ENCODE results near the gene SEPTIN1.
A peak's percentile ranks its signal among the peaks of the same experiment; 100 is the strongest.
"Not testable (repeated sequence)": the region's sequence is repeated elsewhere in the genome, so short reads cannot be mapped to it uniquely, and the experiment has no call there.

SEPTIN1 gene

DNA sequence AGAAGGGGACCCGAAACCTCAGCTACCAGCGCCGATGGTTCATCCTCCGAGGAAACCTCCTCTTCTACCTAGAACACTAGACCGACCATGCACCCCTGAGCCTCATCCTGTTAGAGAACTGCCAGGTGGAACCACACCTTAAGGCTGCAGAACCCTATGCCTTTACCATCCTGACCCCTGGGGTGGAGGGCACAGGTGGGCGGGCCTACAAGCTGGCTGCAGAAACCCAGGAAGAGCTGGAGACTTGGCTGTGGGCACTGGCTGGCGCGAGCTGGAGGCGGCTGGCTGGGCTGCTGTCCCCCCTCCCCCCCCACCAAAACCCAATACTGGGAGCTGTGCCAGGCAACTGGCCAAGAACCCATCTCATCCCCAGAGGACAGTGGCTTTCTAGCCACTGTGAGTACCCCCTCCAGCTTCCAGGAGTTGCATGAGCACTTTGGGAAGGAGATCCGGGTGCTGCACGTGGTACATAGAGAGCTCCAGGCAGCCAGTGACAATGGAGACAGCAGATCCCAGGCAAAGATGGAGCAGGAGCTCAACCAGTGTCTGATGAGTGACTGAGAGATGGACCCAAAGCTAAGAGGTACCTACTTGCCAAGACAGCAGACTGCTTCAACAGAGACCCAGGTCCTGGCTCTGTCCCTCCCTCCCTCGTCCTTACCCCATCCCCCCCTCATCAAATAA lies 25.8 kb downstream of the SEPTIN1 start:
- no peak for DNase-seq

DNA sequence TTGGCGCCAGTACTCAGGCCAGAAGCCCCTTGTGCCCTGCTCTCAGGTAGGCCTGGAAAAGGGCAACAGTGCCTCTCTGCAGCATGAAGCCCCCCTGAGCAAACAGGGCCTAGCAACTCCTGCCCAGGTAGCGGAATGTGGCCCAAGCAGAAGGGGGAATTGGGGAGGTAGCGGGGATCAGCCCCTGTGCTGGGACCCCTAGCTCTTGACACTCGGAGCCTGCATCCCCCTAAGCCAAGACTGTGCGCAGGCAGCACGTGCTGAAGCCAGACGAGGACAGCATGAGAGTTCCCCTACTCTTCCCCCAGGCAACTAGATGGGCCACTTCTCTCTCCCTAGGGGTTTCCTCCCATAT lies 26.4 kb downstream of the SEPTIN1 start:
- DNase-seq: no peak

DNA sequence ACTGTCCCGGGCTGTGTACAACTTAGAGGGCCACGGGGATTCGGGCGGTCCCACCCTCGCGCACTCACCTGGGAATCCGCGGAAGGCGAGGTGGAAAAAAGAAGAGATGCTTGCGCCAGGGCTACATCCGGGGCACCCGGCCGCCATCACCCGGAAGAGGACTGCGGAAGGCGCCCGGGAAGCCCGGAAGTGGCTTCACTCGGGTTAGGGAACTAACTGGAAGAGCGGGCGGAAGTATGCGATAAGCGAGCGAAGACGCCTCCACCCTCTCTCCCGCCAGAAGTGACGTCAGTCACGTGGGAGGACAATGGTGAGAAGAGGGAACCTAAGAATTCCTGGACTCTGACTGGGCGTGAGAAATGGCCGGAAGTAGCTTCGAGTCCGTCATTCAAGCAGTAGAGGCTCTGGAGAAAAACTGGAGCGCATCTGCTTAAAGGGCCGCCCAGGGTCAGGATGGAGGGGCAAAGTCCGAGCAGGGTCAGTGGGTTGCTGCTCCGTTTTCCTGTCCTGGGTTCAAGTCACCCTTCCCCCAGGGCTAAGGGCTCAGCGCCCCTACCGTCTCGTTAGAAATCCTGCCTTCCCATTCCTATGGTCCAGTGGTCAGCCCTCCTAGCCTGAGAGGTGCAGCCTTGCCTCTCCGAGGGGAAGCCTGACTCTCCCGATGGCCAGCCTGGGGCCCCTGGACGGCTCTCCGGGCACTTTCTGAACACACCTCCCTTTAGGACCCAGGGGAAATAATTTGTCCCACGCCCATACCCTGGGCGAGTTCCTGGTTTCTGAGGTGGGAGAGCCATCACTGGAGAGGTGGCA lies 27.0 kb downstream of the SEPTIN1 start, which contains the start of gene CD2BP2:
Gene CD2BP2 (minus strand): TSS at position 165 of the 810 bp plus-strand sequence. CDS start 627 bp downstream, outside the sequence.
- DNase-seq: peak; percentile 91

DNA sequence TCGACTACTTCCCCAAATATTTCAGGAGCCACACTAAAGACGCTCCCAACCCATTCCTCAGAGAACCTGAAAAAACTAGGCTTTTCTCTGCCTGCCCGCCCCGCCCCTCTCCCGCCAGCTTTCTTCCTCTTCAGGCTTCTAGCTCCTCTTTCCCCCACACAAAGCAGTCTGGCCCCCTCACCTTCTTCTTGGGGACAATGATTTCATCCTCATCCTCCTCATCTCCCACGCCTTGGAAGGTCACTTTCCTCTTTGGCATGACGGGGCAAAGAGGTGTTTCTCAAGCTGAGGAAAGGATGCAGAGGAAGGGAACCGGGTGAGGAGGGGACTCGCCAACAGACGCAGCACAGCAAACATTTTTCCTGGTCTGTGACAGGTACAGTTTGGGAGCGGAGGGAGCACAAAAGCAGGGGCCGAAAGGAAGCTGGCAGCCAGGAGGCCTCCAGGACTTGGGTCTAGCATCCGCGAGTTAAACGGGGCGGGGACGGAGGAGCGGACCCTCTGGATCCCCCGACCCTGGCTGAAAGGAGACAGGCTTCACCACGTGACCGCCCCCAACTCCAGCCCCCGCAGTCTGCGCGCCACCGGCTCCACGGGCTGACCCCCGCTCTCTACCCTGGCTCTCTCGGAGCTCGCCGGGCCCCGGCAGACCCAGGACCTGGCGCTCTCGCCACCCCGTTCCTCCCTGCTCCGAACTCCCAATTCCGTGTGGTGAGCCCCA lies 27.8 kb downstream of the SEPTIN1 start:
- no peak for DNase-seq

DNA sequence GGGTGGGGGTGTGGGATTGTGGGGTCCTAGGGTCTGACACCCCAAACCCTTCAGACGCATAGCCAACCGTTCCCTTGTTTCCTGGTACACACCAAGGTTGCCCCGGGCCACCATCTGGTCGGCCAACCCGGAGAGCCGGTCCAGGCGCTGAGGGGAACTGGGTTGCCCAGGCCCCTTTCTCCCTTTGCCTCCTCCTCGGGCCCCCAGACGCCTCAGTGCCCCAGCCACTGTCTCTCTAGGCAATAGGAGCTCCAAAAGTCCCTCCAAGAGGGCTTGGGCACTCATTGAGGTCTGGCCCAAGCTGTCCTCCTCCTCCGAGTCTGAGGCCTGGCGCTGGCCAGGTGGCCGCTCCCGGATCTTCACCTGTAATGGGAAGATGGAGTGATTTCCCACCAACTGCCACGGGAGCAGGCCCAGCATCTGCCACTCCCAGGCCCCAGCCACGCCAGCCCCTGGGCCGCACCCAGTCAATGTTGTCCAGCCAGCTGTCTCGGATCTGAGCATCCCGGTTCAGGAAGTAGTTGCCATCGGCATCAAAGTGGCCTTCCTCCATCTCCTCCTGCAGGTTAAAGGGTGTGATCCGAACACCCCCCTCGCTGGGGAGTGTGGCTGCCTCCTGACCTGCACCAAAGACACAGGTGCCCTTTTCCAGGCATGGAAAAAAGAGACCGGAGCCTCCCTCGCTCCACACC lies 28.8 kb downstream of the SEPTIN1 start:
- DNase-seq: no peak

DNA sequence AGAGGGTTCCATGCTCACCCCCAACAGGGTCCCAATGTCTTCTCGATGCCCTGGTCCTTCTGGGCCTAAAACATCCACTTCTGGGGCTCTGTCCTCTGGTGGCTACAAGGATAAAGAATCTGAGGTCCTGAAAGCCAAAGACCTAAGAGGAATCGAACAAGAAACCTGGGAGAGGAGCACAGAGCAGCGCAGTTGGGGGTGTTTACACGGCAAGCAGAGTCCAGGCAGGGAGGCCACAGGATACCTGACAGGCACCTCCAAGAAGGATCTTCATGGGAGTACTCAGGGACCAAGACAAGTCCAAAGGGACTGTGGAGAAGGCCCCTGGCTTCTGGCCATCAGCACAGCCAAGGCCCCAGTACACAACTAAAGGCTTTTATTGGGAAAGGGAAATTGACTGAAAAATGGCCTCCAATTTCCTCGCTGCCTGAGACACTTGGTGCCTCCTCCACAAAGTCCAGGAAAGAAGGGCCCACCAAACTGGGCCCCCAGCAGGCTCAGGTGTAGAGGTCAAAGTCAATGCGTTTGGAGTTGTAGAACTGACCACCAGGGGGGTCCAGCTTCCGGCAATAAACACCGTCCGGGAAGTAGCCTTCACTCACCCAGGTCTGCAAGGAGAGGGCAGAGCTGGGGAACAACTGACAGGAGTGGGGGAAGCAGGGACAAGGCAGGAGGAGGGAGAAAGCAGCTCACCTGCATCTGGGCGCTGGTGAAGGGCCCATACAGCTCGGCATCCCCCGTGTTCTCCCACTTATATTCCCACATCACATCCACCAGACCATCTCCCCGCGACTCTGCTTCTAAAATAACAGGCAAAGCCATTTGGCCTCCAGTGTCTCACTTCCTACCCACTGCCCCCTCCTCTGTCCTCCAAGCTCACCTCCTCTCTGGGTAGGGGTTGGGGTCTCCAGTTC lies 29.6 kb downstream of the SEPTIN1 start:
- DNase-seq: no peak

DNA sequence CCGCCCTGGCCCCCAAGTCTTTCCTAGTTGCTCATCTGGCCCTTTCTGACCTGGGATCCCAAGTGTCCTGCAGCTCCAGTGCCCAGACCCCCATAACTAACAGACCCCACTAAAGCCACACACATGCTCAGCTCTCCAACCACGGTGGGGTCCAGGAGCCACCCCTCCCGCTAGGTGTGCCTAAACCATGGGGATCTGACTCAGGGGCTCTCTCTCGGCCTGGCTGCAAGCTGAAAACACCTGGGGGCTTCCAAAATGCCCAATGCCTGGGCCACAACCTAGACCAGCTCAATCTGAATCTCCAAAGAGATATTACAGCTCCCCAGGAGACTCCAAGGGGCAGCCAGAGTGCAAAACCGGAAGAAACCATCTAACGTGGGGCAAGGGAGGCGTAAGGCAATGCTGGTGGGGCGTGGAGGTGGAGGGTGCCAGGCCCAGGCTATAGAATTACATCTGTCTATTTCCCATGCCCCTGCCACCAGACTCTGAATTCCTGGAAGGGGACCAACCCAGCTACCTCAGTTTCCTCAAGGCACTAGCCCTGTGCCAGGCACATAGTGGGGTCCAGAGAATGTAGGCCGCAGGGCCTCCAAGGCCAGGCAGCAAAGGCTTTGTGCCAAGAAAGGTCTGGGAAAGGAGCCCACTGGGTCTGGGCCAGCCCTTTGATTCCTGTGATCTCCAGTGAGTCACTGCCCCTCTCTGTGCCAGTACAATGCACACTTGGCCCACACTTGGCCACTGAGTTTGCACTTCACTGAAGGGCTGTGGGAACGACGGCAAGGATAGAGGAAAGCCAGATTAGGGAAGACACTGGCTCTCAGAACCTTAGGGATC lies 30.6 kb downstream of the SEPTIN1 start:
- DNase-seq: no peak

DNA sequence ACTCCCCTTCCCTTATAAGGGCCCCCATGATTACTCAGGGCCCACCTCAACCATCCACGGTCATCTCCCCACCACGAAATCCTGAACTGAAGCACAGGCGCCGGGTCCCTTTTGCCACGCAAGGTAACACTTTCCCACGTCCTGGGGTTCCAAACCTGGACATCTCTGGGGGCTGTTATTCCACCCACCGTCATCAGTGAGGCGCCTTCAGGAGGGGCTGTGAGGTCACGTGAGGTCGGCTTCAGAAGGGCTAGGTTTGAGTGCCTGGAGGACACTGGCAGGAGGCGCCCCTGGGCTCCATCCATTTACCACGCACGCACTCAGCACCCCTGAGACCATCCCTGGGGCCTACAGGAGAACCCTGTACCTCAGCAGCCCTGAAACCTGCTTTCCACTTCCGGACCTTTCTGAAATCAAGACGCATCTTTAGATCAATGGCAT lies 31.3 kb downstream of the SEPTIN1 start:
- DNase-seq: no peak

DNA sequence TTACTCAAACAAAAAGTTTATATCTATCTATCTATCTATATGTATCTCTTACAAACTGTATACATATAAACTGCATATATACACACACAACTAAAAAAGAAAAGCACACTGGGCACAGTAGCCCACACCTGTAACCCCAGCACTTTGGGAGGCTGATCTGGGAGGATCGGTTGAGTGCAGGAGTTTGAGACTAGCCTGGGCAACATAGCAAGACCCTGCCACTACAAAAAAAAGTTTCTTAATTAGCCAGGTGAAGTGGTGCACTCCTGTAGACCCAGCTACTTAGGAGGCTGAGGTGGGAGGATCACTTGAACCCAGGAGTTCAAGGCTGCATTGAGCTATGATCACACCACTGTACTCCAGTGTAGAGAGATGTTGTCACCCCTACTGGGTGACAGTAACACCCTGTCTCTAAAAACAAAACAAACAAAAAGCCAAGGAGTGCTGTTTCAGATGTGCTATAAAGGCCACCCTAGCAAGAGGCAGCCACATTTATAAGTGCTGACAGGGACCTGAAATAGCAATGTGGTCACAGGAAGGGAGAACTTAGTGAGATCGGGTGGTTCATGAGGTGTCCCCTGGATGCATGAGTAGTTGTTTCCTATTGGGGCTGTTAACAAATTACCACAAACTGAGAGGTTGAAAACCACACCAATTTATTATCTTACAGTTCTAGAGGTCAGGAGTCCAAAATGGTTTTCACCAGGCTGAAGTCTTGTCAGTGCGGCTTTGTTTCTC lies 32.1 kb downstream of the SEPTIN1 start:
- DNase-seq: no peak

DNA sequence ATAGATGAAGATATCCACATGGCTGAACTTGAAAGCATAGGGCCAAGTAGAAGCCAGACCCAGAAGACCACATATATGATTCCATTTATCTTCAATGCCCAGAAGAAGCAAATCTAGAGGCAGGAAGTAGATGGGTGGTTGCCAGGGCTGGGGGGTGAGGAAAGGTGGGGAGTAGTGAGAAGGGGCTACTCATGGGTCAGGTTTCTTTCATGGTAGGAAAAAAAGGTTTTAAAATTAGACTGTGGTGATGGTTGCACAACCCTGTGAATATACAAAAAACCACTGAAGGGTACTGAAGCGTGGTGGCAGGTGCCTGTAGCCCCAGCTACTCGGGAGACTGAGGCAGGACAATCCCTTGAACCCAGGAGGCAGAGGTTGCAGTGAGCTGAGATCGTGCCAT lies 32.7 kb downstream of the SEPTIN1 start:
- no peak for DNase-seq

DNA sequence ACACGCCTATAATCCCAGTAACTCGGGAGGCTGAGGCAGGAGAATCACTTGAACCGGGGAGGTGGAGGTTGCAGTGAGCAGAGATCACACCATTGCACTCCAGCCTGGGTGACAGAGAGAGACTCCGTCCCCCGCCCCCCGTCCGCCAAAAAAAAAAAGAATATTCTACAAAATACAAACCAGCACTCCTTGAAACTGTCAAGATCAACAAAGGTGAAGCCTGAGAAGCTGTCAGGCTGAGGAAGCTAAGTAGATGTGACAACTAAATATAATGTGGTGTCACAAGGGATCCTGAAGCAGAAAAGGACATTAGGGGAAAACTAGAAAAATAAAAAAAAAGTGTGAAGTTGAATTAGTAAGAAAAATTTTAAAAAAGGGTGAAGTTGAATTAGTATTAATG lies 33.4 kb downstream of the SEPTIN1 start:
- DNase-seq: no peak

DNA sequence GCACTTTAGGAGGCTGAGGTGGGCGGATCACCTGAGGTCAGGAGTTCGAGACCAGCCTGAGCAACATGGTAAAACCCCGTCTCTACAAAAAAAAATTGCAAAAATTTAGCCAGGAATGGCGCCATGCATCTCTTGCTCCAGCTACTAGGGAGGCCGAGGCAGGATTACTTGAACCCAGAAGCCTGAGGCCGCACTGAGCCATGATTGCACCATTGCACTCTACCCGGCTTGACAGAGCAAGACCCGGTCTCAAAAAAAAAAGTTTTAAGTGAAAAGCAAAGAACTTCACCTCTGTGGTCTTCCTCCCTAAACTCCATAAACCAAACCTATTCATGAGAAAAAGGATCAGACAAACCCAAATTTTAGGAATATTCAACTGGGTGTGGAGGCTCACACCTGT lies 34.2 kb downstream of the SEPTIN1 start:
- no peak for DNase-seq

DNA sequence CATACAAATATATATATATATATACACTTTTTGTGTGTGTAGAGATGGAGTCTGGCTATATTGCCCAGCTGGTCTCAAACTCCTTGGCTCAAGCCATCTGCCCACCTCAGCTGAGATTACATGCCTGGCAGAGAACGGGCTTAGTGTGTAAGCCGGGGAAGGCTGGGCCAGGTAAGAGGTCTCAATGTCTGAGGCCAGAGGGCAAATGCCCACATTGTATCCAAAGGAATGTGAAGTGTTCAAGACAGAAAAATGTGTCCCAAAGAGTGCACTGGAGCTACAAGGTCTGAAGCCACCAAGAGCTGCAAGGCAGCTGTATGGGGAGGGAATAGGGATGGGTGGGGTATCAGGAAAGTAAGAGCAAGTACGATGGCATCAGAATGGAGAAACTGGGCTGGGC lies 36.1 kb downstream of the SEPTIN1 start:
- no peak for DNase-seq

DNA sequence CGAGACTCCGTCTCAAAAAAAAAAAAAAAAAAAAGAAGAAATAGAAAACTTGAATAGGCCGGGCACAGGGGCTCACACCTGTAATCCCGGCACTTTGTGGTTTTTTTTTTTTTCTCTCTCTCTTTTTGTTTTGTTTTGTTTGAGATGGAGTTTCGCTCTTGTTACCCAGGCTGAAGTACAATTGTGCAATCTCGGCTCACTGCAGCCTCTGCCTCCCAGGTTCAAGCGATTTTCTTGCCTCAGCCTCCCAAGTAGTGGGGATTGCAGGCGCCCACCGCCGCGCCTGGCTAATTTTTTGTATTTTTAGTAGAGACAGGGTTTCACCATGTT lies 38.9 kb downstream of the SEPTIN1 start:
- not testable (repeated sequence) for DNase-seq

DNA sequence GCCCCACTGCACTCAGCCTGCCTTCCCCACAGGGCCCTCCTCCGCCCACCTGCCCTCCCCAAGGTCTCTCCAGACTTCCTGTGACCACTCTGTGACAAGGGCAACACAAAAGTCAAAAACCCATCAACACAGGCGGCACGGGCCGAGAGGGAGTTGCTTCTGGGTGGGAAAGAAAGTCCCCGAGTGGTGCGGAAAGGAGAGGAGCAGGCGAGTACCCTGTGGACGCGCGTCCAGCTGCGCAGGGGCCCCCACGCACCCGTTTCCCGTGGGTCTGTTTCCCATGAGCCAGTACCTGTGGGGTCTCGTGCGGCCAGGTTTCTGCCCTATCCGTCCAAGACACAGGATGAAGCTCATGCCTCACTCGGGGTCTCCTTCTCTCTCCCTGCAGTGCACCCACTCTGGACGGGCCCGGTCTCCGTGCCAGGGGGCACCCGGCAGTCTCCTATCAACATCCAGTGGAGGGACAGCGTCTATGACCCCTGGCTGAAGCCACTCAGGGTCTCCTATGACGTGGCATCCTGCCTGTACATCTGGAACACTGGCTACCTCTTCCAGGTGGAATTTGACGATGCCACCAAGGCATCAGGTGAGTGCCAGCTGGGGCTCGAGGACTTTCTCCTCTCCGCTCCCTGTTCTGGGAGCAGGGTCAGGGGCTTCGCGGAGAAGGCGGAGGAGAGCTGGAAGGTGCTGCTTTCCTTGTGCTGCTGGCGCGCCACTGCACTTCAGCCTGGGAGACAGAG lies 39.4 kb downstream of the SEPTIN1 start:
- no peak for DNase-seq

DNA sequence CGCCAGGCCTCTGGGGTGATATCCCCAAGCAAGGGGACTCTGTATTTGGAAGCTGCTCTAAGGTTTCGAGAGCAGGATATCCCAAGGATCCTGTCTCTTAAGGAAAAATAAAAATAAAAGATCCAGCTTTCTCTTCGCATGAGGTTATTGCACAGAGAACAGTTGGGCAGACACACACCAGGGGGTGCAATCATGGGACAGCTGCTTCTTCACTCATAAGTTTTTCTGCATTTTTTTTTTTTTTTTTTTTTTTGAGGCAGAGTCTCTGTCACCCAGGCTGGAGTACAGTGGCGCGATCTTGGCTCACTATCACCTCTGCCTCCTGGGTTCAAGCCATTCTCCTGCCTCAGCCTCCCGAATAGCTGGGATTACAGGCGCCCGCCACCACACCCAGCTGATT lies 40.4 kb downstream of the SEPTIN1 start:
- DNase-seq: peak; percentile 11

DNA sequence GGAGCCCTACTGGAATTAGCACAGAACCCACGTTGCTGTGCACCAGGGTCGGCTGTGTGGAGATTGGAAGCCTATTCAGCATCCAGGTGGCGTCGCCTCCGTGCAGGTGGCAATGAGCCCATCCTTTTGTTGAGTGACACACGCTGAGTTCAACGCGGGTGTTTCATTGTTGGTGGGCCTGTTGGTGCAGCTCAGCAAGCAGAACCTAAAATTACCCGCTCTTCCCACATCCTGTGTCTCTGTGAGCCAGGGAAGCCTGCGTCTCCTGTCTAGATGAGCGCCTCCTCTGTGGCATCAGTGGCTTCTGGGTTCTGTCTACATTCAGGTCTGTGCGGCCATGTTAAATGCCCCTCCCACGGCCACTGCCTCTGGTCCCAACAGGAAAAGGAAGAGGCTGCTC lies 41.7 kb downstream of the SEPTIN1 start:
- peak; percentile 13 for DNase-seq

DNA sequence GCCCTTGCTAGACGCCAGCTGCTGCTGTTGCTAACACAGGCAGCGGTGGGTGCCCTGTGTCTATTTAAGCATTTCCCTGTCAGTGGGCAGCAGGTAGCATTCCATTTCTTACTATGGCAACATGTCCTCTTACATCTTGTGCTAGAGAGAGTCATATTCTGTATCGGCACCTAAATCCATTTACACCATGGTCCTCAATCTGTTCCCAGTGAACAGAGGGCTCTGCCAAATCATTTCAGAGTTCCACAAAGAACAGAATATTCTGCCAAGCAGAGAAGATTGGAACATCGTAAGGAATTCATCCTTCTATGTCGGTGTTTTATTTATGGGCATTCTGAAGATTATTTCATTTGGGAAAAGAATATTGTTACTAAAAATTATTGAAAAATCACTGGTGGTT lies 43.6 kb downstream of the SEPTIN1 start:
- DNase-seq: not testable (repeated sequence)

DNA sequence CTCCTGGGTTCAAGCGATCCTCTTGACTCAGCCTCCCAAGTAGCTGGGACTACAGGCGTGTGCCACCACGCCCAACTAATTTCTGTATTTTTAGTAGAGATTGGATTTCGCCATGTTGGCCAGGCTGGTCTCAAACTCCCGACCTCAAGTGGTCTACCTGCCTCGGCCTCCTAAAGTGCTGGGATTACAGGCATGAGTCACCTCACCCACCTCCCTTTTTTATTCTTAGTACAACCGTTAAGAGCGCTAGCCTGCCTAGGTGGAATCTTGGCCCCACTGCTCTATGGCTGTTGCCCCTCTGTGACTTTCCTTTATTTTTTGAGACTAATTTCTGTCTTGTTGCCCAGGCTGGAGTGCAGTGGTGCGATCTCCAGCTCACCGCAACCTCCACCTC lies 44.4 kb downstream of the SEPTIN1 start:
- DNase-seq: not testable (repeated sequence)
